PC-9 (cell line): ENCODE results near the gene DOCK2. TPM values are rescaled to one million over a fixed set of nuclear protein-coding genes. Genes with fewer than 3 reads are reported as not detected.

Experiments used
- BruUV-seq: library from RNA; stranded (reverse); fragments of 400-500 nt; replicated peaks from 2 replicates; lab custom pipeline; 2021; lab: Mats Ljungman, UMichigan
- CTCF ChIA-PET: fragments of 300-600 bp; sonication (Branson Sonifier 250); formaldehyde crosslinking; loops from one replicate; lab custom pipeline; 2022; ENCODE audit warnings: antibody characterized with exemption; lab: Charles Lee
- POLR2A ChIA-PET: fragments of 300-600 bp; sonication (Branson Sonifier 250); formaldehyde crosslinking; loops from one replicate; lab custom pipeline; 2022; ENCODE audit warnings: antibody characterized with exemption; ENCODE audit not compliant: unreplicated experiment; lab: Charles Lee
- DNase-seq, 2 experiments: peaks; one replicate each; pipeline versions ENCODE4 v3.0.0 to v3.0.0-alpha.2; 2015 to 2022; ENCODE audit warnings: mixed read lengths in 1 of 2
- H2AFZ ChIP-seq: fragments of 200-600 bp; sonication (generic); 2 replicates; pipeline ENCODE4 v1.8.1; 2017; ENCODE audit warnings: antibody characterized with exemption
- H3F3A ChIP-seq: fragments of 200-600 bp; sonication (generic); 2 replicates; pipeline ENCODE4 v1.8.1; 2017; ENCODE audit warnings: antibody characterized with exemption, mild to moderate bottlenecking, low read depth; ENCODE audit not compliant: insufficient read depth
- H3K27ac ChIP-seq: fragments of 200-600 bp; sonication (generic); 2 replicates; pipeline ENCODE4 v1.6.1; 2016; ENCODE audit warnings: mixed run types
- H3K27me3 ChIP-seq: fragments of 200-600 bp; sonication (generic); 2 replicates; pipeline ENCODE4 v1.6.1; 2016; ENCODE audit warnings: low read depth, mixed run types; ENCODE audit not compliant: insufficient read depth
- H3K36me3 ChIP-seq: fragments of 200-600 bp; sonication (generic); 2 replicates; pipeline ENCODE4 v1.6.1; 2016; ENCODE audit warnings: low read depth, mixed run types
- H3K4me1 ChIP-seq: fragments of 200-600 bp; sonication (generic); replicated peaks from 2 replicates; pipeline ENCODE4 v1.6.1; 2016; ENCODE audit warnings: mixed run types; ENCODE audit not compliant: insufficient read depth
- H3K4me2 ChIP-seq: fragments of 200-600 bp; sonication (generic); 2 replicates; pipeline ENCODE4 v1.6.1; 2017; ENCODE audit warnings: mixed run types
- H3K4me3 ChIP-seq: fragments of 200-600 bp; sonication (generic); 2 replicates; pipeline ENCODE4 v1.6.1; 2016; ENCODE audit warnings: mixed run types
- H3K79me2 ChIP-seq: fragments of 200-600 bp; sonication (generic); 2 replicates; pipeline ENCODE4 v1.6.1; 2017; ENCODE audit warnings: low read depth, mixed run types
- H3K9me2 ChIP-seq: fragments of 200-600 bp; sonication (generic); 2 replicates; pipeline ENCODE4 v1.8.1; 2017; ENCODE audit warnings: mild to moderate bottlenecking; ENCODE audit not compliant: insufficient read depth
- H3K9me3 ChIP-seq: fragments of 200-600 bp; sonication (generic); 2 replicates; pipeline ENCODE4 v1.8.1; 2016; ENCODE audit warnings: low read depth; ENCODE audit not compliant: insufficient read depth
- H4K20me1 ChIP-seq: fragments of 200-600 bp; sonication (generic); 2 replicates; pipeline ENCODE4 v1.8.1; 2017; ENCODE audit not compliant: insufficient read depth
- CTCF ChIP-seq: fragments of 200-600 bp; sonication (generic); conservative IDR thresholded peaks from 2 replicates; pipeline ENCODE4 v1.6.1; 2017; ENCODE audit warnings: mixed run types, antibody characterized with exemption, mild to moderate bottlenecking, moderate library complexity
- EZH2 ChIP-seq: fragments of 200-600 bp; sonication (generic); IDR thresholded peaks from 2 replicates; pipeline ENCODE4 v1.8.0; 2017; ENCODE audit warnings: antibody characterized with exemption, low read depth
- intact Hi-C: fragments of 100-400 bp; cut with micrococcal nuclease; formaldehyde crosslinking; loops from one replicate; pipeline ENCODE4 v1.10.0; 2022; ENCODE audit not compliant: unreplicated experiment
- total RNA-seq: library from RNA; stranded (reverse); gene quantifications from 2 replicates; pipeline ENCODE4 v1.2.3, GENCODE V29; 2021

Gene DOCK2
- total RNA-seq, 1 experiment from 2014 or later = 0.41 TPM

GRCh38 chr5:169728418-169728817 is 91.3 kb downstream of the DOCK2 start:
- H3K4me2 ChIP-seq = no peak overlapping the region

DNA sequence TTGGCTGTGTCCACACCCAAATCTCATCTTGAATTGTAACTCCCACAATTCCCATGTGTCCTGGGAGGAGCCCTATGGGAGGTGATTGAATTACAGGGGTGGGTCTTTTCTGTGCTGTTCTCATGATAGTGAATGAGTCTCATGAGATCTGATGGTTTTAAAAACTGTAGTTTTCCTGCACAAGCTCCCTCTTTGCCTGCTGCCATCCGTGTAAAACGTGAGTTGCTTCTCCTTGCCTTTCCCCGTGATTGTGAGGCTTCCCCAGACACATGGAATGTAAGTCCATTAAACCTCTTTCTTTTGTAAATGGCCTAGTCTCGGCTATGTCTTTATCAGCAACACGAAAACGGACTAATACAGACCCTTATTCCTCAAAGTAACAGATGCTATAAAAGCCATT is 94.1 kb downstream of the DOCK2 start:
- Histone ChIP-seq H3K4me1 (no peaks in the 10 kb centered on the region), H3K27me3 (no peaks in the 10 kb centered on the region), H3K79me2 (no peaks in the 10 kb centered on the region), H3F3A (no peaks in the 10 kb centered on the region), H3K9me3 (no peaks in the 10 kb centered on the region), H2AFZ (no peak overlapping the region), H3K9me2 (no peaks in the 10 kb centered on the region), H3K36me3 (no peaks in the 10 kb centered on the region), H4K20me1 (no peaks in the 10 kb centered on the region), H3K27ac (no peak overlapping the region), H3K4me2 (no peak overlapping the region), H3K4me3 (no peak overlapping the region)
- CTCF ChIA-PET = no interaction called here
- no peak for TF ChIP-seq EZH2
- no peak for TF ChIP-seq CTCF
- BruUV-seq = no TSS peak
- no peak for DNase-seq
- intact Hi-C loops = no loop called here
- POLR2A ChIA-PET = no interaction called here

More at GRCh38 chr5:169728418-169728817, 91.3 kb downstream of the DOCK2 start:
- H3K4me3 ChIP-seq = no peak overlapping the region
- no peak overlapping the region for H3K27ac ChIP-seq
- no peak for DNase-seq
- no peaks in the 10 kb centered on the region for H3K27me3 ChIP-seq
- TF ChIP-seq CTCF = no peak
- ChIA-PET CTCF (no interaction called here), POLR2A (no interaction called here)
- no peaks in the 10 kb centered on the region for H3K79me2 ChIP-seq
- no peaks in the 10 kb centered on the region for H3K4me1 ChIP-seq
- no peaks in the 10 kb centered on the region for H3K9me2 ChIP-seq
- H3F3A ChIP-seq = no peaks in the 10 kb centered on the region
- intact Hi-C loops = no loop called here
- no peaks in the 10 kb centered on the region for H3K36me3 ChIP-seq
- BruUV-seq = no TSS peak
- H4K20me1 ChIP-seq = no peaks in the 10 kb centered on the region
- no peaks in the 10 kb centered on the region for H3K9me3 ChIP-seq
- no peak overlapping the region for H2AFZ ChIP-seq

DNA sequence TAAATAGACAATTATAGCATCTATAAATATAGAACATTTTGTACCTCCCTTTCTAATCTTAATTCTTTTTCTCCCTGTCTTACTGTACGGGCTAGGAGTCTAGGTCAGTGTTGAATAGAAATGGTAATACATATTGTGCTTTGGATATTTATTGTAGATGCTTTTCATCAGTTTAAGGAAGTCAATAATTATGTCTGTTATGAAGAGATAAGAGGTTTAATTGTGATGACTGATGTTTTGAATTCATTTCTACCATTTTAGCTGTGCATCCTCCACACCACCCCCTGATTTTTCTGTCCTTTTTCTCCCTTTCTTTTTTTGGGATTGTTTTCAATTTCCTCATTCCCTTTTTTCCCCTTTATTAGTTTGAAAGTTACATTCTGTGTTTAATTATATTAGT is 95.8 kb downstream of the DOCK2 start:
- Histone ChIP-seq H3K4me3 (no peak overlapping the region), H3F3A (no peaks in the 10 kb centered on the region), H3K4me1 (no peaks in the 10 kb centered on the region), H3K27me3 (no peaks in the 10 kb centered on the region), H3K79me2 (no peaks in the 10 kb centered on the region), H3K36me3 (no peaks in the 10 kb centered on the region), H3K27ac (no peak overlapping the region), H3K4me2 (no peak overlapping the region), H3K9me2 (no peaks in the 10 kb centered on the region), H4K20me1 (no peaks in the 10 kb centered on the region), H2AFZ (no peak overlapping the region), H3K9me3 (no peaks in the 10 kb centered on the region)
- TF ChIP-seq EZH2 (no peak), CTCF (no peak)
- BruUV-seq = no TSS peak
- POLR2A ChIA-PET = no interaction called here
- CTCF ChIA-PET = no interaction called here
- intact Hi-C loops = no loop called here
- no peak for DNase-seq
